ENCODE measurements around the gene CTR9.
A peak's percentile ranks its signal among the peaks of the same experiment; 100 is the strongest.

The CTR9 gene

DNA sequence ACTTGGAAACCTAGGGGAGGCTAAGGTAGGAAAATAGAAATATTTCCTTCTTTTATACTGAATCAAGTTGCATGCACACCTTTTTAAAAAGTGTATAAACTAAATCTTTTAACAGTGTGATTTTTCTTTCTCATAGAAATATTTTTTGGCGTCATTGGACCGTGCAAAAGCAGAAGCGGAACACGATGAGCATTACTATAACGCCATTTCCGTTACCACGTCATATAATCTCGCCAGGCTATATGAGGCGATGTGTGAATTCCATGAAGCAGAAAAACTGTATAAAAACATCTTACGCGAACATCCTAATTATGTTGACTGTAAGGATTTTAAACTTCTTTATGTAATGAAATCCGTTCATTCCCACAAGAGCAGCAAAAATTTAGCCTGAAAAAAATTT, 13.4 kb downstream of the CTR9 start:
- Histone ChIP-seq H3K4me2 (no peak overlapping the region), H2AFZ (ENCODE audit: low read depth) (no peak overlapping the region), H3K27ac (no peak overlapping the region), H3K79me2 (ENCODE audit: insufficient read depth, low read depth) (no peaks in the 10 kb centered on the region), H4K20me1 (ENCODE audit: insufficient read depth) (no peaks in the 10 kb centered on the region), H3K4me1 (ENCODE audit: low read depth, poor library complexity, severe bottlenecking) (peaks cover 8% of the 10 kb centered on the region), H3K4me3 (IDR thresholded peaks at IDR 0.05; ENCODE audit: insufficient read depth, low read depth, low read length) (no peak overlapping the region), H3K9ac (no peak overlapping the region), H3K36me3 (ENCODE audit: insufficient read depth) (no peaks in the 10 kb centered on the region), H3K27me3 (ENCODE audit: insufficient read depth, low read depth) (no peaks in the 10 kb centered on the region)
- TF ChIP-seq, protein P1, sequence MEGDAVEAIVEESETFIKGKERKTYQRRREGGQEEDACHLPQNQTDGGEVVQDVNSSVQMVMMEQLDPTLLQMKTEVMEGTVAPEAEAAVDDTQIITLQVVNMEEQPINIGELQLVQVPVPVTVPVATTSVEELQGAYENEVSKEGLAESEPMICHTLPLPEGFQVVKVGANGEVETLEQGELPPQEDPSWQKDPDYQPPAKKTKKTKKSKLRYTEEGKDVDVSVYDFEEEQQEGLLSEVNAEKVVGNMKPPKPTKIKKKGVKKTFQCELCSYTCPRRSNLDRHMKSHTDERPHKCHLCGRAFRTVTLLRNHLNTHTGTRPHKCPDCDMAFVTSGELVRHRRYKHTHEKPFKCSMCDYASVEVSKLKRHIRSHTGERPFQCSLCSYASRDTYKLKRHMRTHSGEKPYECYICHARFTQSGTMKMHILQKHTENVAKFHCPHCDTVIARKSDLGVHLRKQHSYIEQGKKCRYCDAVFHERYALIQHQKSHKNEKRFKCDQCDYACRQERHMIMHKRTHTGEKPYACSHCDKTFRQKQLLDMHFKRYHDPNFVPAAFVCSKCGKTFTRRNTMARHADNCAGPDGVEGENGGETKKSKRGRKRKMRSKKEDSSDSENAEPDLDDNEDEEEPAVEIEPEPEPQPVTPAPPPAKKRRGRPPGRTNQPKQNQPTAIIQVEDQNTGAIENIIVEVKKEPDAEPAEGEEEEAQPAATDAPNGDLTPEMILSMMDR (conservative IDR thresholded peaks at IDR 0.05; ENCODE audit: low read depth, low read length) = no peak

DNA sequence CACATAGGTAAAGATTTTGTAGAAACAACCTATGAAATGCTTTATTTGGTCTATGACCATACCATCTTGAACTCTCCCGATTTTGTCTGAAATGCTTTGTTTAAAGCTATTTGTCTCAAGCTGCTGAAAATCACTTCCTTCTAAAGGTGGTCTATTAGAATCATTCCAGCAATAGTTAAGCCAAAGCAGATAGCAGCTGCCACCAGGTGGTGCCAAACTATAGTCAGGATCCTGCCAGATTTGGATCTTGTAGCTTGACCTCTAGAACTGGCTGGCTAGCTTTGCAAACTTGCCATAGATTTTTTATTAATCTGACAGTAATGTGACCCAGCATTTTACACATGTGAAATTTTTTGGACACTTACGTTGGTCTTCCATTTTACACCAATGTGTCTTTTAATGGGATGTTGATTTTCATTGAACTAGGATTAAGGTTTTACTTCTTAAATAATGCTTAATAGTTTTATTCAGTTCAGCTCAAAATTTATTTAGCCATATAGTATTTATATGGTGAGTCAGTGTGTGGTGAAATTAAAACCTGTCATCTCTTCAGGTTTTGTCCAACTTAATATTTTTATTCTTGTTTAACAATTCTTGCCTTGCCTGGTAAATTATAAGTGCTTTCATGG, 19.7 kb downstream of the CTR9 start:
- Histone ChIP-seq H3K27ac (no peak overlapping the region), H2AFZ (ENCODE audit: low read depth) (no peak overlapping the region), H3K4me3 (IDR thresholded peaks at IDR 0.05; ENCODE audit: insufficient read depth, low read depth, low read length) (no peak overlapping the region), H3K79me2 (ENCODE audit: insufficient read depth, low read depth) (no peaks in the 10 kb centered on the region), H3K4me2 (no peak overlapping the region), H4K20me1 (ENCODE audit: insufficient read depth) (no peaks in the 10 kb centered on the region), H3K36me3 (ENCODE audit: insufficient read depth) (peaks cover 7% of the 10 kb centered on the region; the same call in 1 of the 2 replicates), H3K9ac (no peak overlapping the region), H3K27me3 (ENCODE audit: insufficient read depth, low read depth) (no peaks in the 10 kb centered on the region), H3K4me1 (ENCODE audit: low read depth, poor library complexity, severe bottlenecking) (no peaks in the 10 kb centered on the region)
- TF ChIP-seq, protein P1 (conservative IDR thresholded peaks at IDR 0.05; ENCODE audit: low read depth, low read length) = peak; percentile 75

DNA sequence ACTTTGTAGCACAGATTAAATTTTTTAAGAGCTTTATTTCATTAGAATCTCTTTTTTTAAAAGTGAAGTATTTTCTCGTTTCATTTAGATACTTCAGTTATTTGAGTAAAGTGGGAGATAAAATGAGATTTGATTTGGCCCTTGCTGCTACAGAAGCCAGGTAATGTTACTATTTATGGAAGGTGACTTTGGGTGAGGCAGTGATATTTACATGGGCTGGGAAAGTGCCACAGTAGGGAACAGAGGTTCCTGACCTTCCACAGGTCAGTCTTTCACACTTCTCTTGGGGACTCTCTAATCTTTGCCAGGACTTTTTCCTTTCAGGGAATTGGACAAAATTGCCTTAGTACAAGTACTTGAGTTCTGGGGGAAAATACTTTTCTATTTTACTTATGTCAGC, 20.4 kb downstream of the CTR9 start:
- Histone ChIP-seq H2AFZ (ENCODE audit: low read depth) (no peak overlapping the region), H3K79me2 (ENCODE audit: insufficient read depth, low read depth) (no peaks in the 10 kb centered on the region), H3K9ac (no peak overlapping the region), H4K20me1 (ENCODE audit: insufficient read depth) (no peaks in the 10 kb centered on the region), H3K4me3 (IDR thresholded peaks at IDR 0.05; ENCODE audit: insufficient read depth, low read depth, low read length) (no peak overlapping the region), H3K27ac (no peak overlapping the region), H3K36me3 (ENCODE audit: insufficient read depth) (peaks cover 7% of the 10 kb centered on the region; the same call in 1 of the 2 replicates), H3K27me3 (ENCODE audit: insufficient read depth, low read depth) (no peaks in the 10 kb centered on the region), H3K4me2 (no peak overlapping the region), H3K4me1 (ENCODE audit: low read depth, poor library complexity, severe bottlenecking) (no peaks in the 10 kb centered on the region)
- TF ChIP-seq, protein P1 (conservative IDR thresholded peaks at IDR 0.05; ENCODE audit: low read depth, low read length) = no peak

DNA sequence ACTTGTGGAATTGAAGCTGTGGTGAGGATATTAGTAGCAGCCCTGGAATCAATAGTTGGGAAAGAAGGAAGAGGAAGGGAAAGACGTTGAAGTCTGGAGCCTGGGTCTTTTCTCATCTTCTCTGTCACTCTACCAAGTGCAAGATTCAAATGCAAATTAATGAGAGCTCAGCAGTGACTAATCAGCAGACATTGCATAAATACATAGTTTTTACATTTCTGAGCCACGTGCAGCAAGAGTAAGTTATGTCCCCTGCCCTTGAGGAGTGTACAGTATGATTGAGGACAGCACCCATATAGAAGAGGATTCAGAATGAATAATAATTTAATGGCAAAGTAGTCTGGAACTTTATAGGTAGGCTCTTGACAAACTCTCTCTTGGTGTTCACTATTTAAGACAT, 23.8 kb downstream of the CTR9 start:
- Histone ChIP-seq H3K27me3 (ENCODE audit: insufficient read depth, low read depth) (no peaks in the 10 kb centered on the region), H3K4me1 (ENCODE audit: low read depth, poor library complexity, severe bottlenecking) (no peaks in the 10 kb centered on the region), H3K27ac (no peak overlapping the region), H3K36me3 (ENCODE audit: insufficient read depth) (peaks cover 7% of the 10 kb centered on the region; the same call in 1 of the 2 replicates), H3K79me2 (ENCODE audit: insufficient read depth, low read depth) (no peaks in the 10 kb centered on the region), H3K4me2 (no peak overlapping the region), H4K20me1 (ENCODE audit: insufficient read depth) (no peaks in the 10 kb centered on the region), H3K9ac (no peak overlapping the region), H3K4me3 (IDR thresholded peaks at IDR 0.05; ENCODE audit: insufficient read depth, low read depth, low read length) (no peak overlapping the region), H2AFZ (ENCODE audit: low read depth) (no peak overlapping the region)
- TF ChIP-seq, protein P1 (conservative IDR thresholded peaks at IDR 0.05; ENCODE audit: low read depth, low read length) = no peak
